HG03520 (cell line): ENCODE results near the gene NOSTRIN.
"Not testable (repeated sequence)": the region's sequence is repeated elsewhere in the genome, so short reads cannot be mapped to it uniquely, and the experiment has no call there.

Experiments
- ATAC-seq: cut with Tn5 transposase; IDR thresholded peaks from one replicate; pipeline ENCODE4 v1.9.1; 2021; ENCODE audit warnings: mild to moderate bottlenecking, moderate library complexity; ENCODE audit not compliant: unreplicated experiment

The NOSTRIN gene

DNA sequence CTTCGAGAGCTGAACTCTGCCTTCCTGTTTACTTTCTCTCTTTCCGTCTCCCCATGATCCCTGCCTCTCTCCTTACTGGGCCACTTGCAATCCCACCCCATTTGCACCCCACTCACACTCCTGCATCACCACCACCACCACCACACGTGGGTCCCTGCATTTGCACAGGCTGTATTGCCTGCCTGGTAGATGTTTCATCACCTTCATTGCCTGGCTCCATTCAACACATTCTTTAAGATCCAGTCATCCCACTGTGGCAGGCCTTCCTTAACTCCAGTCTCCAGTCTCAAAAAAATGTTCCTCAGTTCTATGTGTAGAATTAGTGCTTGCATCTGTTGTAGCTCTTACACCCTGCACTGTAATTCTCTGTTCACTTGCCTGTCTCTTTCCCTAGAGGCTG lies 13.9 kb downstream of the NOSTRIN start:
- ATAC-seq = no peak

DNA sequence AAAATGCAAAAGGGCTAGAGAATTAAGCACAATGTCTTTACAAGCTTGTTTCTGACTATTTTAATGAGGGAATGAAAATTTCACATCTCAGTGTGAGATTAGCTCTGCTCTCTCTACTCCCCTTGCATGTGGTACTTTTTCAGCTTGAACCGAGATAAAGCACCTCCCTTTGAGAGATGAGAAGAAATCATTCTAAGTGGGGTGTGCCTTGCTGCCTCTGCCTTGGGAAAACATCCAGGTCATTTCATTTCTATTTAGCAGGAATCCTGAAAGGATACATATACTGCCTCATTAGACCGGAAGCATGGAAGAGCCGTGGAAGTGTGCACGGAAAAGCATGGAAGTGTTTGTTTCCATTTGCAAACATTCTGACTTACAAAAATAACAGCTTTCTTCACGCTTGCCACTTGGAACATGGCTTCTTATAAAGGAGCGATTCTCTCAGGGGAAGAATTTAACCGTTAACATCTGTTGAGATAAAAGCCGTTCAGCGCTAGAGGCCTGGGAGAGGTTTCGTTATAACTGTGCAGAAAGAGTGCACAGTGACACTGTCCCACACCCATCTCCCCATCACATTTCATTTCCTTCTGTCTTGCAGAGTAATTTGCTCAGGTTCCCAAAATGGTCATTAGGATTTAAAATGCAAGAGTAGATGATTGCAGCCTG lies 16.7 kb downstream of the NOSTRIN start:
- ATAC-seq = no peak

DNA sequence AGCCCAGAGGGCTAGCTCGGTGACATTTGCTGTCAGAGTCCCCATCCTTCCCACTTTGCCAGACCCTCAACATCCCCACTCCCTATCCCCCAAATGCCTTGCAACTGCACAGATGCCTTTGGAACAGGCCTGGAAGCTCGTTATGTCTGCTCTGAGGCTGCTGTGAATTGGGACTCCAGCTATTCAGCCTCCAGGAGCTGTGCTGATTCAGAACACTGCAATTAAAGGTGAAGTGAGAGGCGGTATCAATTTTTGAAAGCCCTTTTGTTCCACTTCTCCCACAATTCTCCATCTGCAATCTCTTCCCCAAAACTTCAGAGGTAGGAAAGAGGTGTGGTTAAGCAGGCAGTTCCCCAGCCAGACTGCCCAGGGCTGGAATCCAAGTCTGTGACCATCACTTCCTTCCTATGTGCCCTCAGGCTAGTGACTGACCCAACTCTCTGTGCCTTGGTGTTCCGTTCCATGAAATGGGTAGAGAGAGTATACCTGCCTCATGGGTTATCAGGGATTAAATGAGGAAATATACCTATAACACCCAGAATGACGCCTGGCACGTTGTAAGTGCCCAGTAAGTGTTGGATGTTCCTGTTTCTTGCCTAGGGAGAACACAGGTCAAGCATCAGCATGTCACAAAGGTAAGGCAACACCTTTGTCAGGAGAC lies 17.5 kb downstream of the NOSTRIN start:
- ATAC-seq = no peak

DNA sequence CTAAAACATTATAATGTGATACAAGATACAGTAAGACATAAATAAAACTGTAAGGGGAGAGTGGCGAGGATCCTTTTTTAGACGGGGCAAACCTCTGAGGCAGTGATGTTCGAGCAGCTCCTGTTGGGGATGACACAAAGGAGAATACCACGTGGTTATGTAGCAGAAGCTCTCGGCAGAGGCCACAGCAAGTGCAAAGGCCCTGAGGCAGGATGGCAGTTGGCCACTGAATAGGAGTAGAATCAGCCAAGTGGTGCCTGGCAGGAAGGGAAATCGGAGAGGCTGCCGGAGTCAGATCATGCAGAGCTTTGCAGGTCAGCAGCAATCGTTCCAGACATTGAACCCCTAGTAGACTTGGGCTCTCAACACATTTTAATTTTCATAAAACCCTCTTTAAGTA lies 19.1 kb downstream of the NOSTRIN start:
- ATAC-seq = no peak

DNA sequence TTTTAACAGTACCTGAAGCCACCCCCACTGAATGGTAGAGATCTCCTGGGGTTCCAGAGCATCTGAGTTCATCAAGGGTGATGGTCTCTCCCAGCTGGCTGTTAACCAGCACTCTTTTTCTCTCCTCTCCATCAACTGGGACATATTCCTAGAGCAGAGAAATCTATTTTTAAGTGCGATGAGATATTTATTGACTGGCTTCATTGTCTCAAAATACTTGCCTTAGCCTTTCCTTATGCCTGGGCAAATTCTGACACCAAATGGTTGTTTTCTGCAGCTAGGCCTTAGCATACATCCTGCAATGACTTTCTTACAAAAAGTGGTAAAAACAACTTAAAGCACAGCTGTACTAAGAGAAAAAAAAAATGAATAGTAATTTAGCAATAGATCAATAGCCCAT lies 19.6 kb downstream of the NOSTRIN start:
- no peak for ATAC-seq

DNA sequence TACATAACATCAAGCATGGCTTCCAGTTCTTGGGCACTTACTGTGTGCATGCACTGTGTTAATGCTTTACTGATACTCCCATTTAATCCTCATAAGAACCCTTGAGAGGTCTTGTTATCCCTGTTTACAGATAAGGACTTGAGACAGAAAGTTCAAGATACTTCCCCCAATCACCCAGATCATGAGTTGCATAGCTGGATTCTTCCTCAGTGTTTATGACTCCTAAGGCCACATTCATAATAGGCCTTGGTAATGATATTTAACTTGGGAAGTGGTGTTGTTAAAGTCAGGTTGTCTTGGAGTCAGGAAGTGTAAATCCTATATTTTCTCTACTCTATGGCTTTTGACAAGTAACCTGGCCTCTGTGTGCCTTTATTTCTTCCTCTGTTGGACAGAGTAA lies 22.7 kb downstream of the NOSTRIN start:
- no peak for ATAC-seq

DNA sequence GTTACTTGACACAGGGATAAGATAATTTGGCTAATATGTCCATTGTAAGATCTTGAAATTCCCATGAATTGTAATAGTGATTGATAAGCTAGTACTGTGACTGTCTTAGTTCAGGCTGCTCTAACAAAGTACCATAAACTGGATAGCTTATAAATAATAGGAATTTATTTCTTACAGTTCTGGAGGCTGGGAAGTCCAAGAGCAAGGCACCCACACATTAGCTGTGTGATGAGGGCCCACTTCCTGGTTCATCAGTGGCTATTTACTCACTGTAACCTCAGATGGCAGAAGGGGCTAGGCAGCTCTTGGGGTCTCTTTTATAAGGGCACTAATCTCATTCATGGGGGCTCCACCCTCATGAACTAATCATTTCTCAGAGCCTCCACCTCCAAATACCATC lies 28.5 kb downstream of the NOSTRIN start:
- ATAC-seq = no peak

DNA sequence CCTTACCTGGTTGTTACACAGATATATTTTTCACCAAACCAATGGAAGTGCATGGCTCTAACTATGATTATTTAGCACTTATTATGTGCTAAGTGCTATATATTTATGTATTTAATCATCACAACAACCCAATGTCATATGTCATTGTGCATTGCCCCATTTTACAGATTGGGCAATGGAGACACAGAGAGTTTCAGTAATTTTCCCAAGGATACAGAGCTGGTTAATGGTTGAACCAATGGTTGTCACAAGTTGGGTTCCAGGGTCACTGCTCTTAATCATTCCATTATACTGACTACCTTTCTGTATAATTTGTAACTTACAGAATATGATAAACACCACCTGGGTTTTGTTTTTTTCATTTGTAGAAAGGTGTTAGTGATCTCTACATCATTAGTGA lies 29.2 kb downstream of the NOSTRIN start:
- ATAC-seq = no peak

DNA sequence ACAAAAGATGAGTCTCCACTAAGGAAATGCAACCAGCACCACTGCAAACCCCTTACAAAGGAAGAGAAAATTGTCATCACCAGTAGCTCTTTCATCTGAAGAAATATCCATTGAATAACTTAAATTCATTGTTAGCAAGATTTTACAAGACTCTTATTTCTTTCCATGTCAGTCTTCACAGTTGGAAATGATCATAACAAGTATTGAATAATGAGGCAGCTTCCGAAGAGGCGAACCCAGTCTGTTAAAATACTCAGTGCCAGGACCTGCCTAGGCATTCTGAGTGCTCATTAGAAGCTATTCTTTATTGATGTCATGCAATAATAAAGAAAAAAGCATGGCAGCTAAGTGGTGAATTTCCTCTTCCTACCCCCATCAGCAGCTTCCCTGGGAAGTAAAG lies 33.5 kb downstream of the NOSTRIN start:
- ATAC-seq = no peak

DNA sequence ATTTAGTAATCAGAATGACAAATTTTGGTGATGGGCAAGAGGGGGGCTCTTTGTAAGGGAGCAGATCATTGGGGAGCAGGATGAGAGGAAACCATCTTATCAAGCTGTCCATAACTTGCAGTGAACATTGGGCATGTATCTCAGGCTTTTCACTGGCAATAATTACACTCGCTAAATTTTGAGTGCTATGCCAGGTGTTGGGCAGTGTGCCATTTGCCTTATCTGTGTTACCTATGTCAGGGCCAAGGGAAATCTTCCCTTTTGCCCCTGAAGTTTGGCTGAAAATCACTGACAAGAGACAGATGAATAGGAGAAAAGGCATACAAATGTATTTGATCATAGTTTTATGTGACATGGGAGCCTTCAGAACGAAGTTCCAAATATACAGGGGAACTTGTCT lies 39.0 kb downstream of the NOSTRIN start:
- ATAC-seq = no peak

DNA sequence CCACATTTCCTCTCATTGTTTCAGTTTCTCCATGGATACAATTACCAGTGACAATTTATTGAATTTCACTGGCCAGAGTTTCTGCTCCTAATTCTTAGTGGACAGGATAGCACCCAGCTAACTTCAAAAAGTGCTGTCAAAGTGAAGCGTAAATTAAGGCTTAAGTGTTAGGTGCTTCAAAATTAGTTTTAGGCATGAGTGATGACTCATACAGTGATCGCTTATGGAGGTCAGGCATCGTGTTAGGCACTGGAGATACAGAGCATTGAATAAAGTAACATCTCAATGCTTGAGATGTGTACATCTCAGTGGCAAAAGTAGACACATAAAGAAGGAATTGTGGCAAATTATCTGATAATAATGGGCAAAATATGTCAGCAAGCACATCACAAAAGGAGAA lies 40.8 kb downstream of the NOSTRIN start:
- ATAC-seq = no peak

DNA sequence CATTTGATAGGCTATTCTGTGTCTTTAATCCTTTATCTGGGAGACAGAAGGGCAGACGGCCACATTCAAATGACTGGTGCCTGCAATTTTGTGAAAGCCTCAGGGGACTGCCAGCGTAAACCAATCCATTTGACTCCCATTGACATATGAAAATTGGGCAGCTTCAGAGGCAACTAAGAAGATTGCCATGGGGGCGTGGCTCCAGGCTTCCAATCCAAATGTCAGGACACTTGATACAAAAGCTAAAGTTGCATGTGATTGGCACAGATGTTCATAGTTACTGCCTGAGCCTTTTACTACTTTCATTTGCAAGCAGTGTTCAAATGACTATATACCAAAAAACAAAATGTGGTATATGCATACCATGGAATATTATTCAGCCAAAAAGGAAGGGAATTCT lies 45.8 kb downstream of the NOSTRIN start:
- no peak for ATAC-seq

DNA sequence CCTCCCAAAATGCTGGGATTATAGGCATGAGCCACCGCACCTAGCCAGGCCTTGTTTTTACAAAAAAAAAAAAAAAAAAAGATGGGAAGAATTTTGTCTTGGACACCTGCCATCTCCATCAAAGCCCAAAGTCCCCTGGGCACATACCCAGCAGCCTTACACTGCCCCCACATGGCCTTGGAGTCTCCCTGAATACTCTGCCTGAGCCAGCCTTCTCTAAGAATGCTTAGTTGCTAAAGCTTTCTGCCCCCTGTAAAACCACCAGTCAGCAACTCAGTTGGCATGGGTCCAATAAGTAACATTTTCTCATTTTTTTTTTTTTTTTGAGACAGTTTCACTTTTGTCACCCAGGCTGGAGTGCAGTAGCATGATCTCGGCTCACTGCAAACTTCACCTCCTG lies 47.2 kb downstream of the NOSTRIN start:
- ATAC-seq = no peak

DNA sequence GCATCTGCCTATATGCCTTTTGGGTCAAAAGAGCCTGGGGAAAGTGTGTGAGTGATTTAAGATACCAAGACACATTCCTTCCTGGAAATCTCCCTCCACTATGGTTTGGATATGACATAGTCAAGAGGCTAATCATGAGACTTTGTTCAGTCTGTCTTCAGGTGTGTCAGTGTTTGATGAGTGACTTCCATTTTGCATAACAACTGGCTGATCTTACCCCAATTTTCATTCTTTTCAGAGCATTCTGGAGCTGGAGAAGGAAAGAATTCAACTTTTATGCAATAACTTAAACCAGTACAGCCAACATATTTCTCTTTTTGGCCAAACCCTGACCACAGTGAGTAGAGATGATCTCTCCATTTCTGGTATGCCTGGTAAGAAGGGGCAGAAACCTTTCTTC lies 48.4 kb downstream of the NOSTRIN start:
- no peak for ATAC-seq

DNA sequence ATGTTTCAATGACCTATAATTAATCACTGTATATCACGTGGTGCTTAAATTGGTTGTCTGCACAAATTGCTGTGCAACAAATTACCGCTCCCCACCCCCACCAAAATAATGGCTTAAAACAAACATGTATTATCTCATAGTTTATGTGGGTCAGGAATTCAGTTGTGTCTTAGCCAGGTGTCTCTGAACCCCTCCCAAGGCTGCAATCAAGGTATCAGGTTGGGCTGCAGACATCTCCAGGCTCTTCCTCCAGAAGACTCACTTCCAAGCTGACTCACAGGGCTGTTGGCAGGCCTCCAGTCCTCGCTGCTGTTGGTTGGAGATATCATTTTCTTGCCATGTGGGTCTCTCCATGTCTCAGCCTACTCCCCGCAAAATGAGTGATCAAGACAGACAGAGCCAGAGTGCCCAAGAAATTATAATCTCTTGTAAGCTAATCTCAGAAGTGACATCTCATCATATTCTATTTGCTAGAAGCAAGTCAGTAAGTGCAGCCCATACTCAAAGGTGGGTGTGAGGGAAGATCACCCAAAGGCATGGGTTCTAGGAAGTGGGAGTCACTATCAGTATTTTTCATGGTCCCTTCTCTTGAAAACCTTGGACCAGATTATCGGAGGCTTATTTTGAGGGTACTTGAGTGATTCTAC lies 49.4 kb downstream of the NOSTRIN start:
- ATAC-seq = no peak

DNA sequence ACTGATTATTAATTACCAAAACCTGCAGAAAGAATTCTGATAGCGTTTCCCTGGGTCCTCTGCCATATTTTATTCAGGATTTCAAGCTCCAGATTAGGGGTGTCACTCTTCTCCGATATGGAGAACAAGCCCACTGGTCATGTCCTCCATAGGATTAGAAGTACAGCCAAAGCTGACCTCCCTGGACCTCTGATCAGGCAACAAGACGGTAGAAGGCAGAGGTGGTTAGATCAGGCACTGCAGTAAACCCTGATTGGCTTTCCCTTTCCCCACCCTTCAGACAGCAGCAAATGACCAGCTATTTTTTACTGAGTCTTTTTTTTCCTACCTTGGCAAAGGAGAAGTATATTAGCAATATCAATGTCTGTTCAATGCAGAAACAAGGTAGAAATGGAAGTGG lies 50.0 kb downstream of the NOSTRIN start:
- no peak for ATAC-seq

DNA sequence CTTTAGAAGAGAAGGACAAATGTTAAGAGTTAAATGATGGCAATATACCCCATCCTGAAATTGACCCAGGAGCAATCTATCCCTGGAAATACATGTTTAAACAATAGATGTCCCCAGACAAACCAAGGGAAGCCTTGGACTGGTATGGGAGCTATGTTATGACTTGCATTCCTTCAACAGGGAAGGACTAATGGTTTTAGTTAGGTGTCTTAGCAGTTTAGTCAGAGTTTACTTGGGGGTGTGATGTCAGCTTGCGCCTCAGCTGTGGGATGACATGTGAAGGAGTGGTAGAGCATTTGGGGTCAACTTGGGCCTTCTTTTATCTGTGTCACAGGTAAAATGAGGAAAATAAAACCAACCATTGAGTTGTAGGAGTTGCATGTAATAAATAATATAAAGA lies 51.0 kb downstream of the NOSTRIN start:
- no peak for ATAC-seq

DNA sequence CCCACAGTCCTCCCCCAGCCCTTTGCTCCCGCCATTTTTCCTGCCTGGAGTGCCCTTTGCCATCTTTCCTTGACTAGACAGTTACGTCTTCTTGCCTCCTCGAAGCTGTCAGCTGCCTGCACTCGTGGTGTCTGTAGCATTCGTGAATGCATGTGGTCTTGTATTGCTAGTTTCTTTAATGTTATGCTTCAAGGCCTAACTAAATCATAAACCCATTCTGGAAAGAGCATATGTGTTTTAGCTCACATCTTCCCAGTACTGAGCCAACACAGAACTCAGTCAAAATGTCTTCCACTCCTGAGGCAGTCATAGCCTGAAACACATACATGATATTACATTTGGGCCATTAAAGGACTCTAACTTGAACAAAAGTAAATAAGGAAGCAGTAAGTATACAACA lies 52.2 kb downstream of the NOSTRIN start:
- ATAC-seq = no peak

DNA sequence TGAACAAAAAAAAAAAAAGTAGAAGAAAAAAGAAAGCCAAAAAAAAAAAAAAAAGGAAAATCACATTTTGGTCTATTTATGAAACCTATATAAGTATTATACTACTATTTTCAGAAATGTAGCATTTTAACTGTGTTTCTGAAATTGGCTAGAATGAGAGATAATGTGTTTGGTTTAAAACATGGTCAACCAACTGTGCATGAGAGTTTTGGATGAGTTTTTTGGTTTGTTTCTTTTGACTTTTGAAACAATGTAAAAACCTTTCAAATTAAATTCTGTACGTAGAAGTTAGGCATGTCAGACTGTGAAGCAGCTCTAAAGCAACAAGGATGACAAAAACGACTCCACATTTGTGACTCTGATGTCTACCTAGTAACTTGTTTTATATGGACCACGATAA lies 53.2 kb downstream of the NOSTRIN start:
- no peak for ATAC-seq

DNA sequence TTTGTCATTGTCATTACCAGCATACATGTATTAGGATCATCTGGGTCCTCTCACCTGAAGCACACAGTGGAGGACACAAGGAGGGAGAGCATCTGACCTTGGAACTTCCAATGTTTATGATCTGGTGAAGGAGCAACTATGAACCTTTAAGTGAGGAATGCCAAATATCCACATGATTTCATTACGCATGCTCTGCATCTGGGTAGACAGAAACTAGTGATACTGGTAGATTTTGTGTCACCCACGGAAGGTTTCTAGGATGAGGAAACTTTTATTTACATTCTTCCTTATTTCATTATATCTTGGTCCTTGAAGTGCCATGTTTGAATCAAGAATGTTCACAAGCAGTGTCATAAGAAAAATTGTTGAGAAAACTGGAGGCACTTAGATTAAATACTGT lies 55.7 kb downstream of the NOSTRIN start:
- no peak for ATAC-seq

DNA sequence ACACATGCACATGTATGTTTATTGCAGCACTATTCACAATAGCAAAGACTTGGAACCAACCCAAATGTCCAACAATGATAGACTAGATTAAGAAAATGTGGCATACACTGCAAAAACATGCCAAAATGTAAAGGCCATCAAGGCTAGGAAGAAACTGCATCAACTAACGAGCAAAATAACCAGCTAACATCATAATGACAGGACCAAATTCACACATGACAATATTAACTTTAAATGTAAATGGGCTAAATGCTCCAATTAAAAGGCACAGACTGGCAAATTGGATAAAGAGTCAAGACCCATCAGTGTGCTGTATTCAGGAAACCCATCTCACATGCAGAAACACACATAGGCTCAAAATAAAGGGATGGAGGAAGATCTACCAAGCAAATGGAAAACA lies 64.7 kb downstream of the NOSTRIN start:
- not testable (repeated sequence) for ATAC-seq

DNA sequence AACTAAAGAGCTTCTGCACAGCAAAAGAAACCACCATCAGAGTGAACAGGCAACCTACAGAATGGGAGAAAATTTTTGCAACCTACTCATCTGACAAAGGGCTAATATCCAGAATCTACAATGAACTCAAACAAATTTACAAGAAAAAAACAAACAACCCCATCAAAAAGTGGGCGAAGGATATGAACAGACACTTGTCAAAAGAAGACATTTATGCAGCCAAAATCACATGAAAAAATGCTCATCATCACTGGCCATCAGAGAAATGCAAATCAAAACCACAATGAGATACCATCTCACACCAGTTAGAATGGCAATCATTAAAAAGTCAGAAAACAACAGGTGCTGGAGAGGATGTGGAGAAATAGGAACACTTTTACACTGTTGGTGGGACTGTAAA lies 67.9 kb downstream of the NOSTRIN start:
- ATAC-seq = not testable (repeated sequence)
